ENCODE results near the gene MYCBP2.
A peak's percentile ranks its signal among the peaks of the same experiment; 100 is the strongest.

Gene MYCBP2

DNA sequence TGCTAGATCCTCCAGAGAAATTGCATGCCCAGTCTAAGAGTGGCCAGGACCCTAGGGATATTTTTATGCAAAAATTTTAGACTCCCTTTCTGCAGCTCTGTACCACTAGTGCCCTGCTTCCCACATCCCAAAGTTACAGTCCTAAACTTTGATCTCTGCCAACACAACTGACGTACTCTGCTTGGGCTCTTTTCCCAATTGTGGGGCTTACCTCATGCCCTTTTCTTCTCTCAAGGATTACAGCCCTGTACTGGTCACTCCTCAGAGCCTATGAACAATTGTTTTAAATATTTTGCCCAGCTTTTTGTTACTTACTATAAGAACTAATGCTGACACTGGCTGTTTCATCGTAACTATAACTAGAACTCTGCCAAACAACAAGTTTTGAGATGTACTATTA is 242.1 kb downstream of the MYCBP2 start:
- no peak for DNase-seq

DNA sequence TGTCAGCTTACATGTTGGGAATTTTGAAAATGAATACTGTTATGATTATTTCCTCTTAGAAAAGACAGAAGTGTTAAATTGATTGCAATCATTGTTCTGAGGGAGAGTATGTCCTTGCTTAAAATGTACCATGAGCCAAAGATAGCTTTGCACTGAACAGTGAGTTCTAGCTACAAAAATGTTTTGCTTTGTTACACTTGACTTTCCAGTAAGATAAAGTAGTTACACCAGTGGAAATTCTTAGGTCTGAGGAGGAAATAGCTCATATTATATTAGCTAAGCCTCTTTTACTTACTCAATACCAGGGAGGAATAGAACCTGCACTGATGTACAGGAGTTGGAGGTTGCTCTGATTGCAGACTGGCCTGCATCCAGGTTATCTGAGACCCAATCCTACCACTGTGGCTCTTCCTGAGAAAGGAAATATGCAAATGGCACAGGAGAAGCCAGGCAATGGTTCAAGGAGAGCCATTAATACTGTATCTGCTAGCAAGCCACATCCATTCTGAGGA is 246.9 kb downstream of the MYCBP2 start:
- no peak for DNase-seq

DNA sequence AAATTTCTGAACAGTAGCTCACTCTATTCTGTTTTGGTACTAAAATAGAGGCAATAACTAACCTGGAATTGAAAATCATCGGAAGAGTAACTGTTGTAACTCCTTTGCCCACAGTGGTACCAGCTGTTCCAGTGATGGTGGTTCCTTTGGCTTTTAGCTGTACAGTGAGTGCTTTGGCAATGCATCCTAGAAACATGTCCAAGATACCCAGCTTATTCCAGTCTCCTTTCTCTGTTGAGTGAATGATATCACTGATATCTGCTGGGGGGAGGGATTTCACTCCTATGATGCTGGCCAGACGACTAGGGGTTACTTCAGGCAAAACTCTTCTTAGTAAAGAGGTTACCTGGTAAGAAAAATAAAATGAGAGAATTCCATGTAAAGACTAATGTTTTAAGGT is 259.4 kb downstream of the MYCBP2 start:
- DNase-seq, result no peak

DNA sequence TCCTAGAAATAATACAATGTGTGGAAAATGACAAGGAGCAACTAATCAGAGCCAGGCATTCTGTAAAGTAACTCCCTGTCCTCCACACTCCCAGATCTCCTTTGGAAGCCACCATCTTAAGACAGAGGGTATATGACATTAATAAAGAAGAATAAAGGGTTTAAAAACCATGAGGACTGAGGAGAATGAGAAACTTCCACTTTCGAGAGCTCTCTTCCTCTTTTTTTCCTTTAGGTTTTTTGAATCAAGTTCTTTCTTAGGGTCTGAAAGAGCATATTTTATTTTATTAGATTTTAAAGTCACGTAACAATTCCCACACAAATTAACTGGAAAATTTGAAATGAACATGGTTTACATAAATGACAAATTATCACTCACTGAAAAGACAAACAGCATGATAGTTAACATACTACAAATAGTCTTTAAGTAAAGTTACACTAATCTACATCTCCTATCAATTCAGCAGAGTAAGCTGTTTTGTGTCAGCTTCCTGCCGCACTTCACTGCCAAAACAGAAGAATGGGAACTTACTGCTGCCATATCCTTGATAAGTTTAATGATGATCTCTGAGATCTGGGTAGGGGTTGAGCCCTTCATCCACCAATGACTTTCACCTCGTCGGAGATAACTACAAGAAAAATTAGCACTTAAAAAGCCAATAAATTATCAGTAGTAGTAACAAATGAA is 261.3 kb downstream of the MYCBP2 start:
- no peak for DNase-seq

DNA sequence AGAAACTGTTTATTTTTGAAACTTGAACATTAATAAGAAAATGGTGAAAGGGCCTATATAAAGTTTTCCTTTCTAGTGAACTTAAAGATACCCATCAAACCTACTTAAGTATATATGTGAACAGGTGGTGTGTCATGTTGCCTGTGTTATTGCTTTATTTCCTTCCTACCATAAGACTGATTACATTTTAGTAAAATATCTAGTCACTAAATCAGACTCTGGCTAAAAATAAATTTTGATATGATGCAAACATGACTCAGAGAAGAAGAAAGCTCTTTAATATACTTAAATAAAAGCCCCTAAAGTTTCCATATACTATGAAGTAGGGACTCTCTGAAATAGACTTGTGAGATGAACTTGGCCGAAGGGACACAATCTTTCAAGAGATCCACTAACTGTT is 264.8 kb downstream of the MYCBP2 start:
- DNase-seq, result no peak

DNA sequence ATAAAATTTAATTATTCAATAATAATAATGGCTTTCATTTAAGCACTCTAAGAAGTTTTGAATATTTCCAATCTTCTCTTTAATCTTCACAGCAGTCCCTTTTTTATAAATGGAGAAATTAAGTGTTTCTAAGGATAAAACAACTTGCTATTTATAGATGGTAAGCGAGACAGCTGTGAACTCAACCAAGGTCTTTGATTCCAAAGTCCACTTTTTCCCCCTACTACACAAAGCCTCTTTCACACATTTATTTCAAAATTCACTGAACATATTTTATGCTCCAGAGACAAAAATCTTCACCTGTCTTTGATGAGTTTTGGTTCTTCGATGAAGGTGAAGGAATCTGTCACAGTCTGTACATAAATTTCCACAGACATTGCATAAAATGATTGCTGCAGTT is 265.5 kb downstream of the MYCBP2 start:
- DNase-seq, result no peak

DNA sequence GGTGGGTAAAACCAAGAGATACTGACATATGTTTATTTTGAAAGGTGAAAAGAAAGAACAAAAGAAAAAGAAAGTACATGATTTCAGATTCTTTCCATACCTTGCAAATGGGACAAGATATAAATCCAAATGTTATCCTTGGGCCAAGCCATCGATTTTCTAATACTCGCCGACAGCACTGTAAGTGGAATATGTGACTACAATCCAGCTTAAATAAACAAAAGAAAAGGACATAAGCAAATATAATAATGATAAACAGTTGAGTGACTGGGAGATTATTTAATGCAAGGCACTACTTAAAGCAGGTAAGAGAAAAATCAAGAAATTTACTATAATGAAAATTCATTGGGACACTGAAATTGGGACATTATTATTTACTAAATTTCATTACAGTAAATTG is 270.0 kb downstream of the MYCBP2 start:
- no peak for DNase-seq

DNA sequence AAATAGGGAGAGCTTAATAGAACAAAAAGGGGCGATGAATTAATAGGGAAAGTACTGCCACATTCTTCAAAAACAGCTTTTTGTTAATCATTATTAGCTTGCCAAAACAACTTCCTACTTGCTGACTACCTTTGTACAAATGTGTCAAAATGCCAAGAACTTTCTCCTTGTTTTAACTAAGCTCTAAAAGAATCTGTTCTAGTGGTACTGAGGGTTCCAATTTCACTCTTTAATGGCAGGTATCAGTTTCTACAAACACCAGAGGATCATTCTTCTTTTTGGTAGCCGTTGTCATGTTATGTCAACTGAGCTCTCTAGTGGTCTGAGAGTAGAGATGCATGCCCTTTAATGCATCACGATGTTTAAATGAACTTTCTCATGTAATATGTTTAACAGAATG is 270.5 kb downstream of the MYCBP2 start:
- no peak for DNase-seq

DNA sequence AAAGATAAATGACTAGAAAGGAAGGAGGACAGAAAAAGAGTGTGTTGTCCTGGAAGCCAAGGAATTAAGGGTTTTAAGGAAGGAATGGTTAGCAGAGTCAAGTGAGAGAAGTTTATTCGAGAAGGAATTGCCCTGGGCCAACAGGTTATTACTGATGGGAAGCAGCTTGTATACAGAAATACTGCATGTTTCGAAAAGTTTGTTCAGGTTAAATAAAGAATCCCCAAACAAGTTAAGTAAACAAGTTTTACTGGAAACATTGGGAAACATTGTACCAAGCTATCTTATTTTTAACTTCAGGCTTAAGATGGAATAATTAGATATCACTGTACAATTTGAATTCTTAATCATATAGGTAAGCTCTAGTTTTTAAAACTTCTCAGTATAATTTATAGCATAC is 271.7 kb downstream of the MYCBP2 start:
- DNase-seq, result no peak

DNA sequence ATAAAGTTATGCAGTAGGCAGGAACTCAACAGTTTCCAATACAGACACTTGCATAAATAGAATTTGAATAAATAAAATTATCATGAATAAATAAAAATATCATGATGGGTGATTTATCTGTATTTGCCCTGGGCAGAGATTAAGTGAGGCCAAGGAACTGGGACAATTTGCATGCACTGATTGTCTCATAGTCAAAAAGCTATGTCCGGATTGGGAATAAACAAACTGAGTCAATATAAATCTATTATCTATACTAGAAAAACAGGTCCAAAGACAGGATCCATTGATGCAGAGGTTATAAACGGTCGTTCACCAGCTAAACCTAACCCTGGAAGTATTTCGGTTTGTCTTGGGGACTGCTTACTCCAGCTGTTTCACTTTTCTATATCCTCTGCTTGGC is 273.7 kb downstream of the MYCBP2 start:
- no peak for DNase-seq

DNA sequence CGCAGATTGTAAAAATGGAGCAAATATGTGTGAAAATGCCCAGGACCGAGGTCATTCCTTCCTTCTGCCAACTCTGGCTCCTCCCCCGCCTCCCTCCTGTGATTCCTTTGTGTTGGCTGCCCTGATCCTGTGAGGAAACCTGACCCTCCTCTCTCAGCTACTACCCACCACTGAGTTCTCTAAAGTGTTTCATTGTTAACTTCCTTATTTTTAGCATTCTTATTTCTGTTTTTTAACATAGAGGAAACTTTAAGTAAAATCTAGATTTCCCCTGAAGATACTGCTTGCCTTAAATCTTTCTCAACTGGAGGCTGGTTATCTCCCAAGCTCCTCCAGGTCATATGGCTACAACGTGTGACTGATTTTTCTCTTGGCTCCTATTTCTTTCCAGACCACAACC is 278.2 kb downstream of the MYCBP2 start:
- no peak for DNase-seq

DNA sequence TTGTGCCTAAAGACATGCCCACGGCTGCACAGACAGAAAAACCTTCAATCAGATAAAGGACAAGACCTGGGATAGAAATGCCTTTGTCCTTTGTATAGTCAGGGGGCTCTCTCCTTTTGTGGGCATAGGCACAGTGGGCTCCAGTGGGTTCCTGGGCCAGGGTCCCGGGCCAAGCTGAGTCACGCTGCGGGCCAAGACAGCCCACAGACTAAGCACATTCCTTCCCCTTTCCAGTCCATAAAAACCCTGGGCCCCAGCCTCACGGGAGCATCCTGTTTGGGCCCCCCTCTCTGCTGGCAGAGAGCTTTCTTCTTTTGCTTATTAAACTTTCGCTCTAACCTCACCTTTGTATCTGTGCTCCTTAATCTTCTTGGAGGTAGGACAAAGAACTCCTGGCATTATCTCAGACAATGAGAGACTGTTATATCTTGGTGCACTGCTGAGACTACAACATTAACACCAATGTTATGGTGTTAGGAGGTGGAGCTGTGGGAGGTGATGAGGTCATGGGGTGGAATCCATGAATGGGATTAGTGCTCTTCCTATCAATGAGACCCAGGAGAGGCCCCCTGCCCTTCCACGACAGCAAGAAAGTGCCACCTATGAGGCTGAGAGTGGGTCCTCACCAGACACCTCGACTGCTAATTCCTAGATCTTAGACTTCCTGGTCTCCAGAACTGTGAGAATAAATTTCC is 279.1 kb downstream of the MYCBP2 start:
- DNase-seq, result no peak

DNA sequence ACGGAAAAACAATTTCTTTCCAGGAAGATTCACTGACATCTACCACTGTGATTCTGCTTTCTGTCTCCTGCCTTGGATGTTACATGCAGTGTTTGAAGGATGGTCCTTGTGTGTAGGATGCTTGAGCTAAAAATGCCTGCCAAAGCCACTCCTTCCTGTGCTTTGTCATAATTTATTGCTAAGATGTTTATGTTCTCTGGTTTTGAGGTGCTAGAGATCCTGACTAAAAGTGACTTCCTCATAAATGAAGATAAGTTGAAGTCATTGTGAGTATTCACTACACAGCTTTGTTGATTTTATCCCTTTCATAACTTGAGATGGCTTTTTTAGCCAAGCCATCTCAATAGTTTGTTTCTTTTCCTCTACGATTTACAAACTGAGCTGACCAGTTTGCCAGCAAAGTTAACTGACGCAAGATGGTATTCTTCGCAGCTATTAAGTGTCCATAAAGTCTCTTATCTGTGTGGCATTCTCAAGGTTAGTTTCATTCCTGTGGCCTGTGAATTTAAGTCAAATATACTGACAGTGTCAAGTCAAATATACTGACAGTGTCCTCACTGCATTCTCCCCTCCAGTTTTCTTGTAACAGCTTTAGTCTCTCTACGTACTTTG is 284.2 kb downstream of the MYCBP2 start:
- DNase-seq, result no peak

DNA sequence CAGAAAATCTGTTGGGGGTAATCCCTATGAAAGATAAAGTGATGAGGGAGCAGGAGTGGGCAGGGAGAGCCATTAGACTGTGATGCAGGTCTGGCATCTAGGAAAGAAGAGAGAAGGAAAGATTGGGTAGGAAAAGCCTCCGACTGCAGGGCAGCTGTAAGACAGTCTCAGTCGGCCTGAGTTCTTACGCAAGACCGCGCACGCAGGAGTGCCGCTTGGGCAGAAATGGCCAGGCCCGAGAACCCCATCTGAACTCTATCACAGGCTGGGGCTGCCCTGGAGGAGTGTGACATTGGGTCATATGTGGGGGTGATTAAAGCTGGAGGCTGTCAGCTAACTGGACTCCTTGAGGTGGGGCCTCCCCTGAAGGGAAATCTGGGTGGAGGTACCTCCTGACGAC is 286.1 kb downstream of the MYCBP2 start:
- no peak for DNase-seq

DNA sequence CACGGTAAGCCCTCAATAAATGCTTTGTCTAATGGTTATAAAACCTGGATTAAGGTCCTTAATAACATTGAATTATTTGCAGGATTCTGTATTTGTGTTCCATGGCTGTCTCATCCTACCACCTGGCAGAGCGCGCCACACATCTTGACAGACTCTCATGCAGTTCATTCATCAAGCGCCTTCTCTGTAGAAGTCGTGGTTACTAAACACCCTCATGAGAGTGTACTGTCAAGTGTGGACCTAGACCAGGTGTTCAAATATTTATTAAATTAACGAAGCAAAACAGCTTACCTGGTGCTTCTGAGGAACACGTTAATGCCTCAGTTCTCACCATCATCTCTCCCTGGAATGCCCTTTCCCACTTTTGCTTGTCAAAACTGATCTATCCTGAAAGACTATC is 286.8 kb downstream of the MYCBP2 start:
- peak; percentile 5 for DNase-seq

DNA sequence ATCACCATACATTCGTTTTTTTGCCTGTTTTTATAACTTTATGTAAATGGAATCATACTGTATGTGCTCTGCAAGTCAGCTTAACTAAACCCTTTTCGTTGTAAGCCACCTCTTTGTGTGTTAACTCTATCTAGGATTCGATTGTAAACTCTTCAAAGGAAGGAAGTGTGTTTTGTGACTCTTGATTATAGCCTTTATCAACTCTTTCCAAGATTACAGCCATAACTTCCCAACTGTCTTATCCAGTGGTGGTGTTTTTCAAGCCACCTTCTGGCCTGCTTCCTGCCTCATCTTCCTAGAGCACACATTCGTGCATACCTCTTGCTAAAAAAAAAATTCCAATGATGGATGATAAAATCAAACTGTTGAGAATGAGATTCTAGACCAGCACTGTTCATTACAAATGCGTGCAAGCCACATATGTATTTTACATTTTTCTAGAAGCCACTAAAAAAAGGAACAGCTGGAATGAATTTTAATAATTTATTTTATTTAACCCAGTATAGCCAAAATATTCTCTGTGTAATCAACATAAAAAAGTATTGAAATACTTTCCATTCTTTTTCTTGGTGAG is 287.9 kb downstream of the MYCBP2 start:
- DNase-seq, result no peak

DNA sequence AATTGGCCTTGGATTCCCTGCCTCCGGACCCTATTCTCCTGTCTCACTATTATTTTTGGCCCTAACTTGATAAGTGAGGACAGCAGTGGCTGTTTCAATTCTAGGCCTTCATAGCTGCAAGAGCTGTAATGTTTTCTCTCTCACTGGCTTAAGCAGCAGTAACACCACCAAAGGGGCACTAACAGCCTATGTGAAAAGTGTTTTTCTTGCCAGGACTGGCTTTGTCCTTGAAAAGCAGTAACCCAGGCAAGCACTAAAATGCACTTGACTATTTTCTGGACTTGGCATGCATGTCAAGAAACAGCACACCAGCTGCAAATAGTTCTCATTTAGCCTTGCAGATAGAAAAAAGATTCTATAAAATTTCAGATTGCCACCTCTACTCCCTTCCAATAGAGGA is 290.6 kb downstream of the MYCBP2 start:
- DNase-seq, result no peak

DNA sequence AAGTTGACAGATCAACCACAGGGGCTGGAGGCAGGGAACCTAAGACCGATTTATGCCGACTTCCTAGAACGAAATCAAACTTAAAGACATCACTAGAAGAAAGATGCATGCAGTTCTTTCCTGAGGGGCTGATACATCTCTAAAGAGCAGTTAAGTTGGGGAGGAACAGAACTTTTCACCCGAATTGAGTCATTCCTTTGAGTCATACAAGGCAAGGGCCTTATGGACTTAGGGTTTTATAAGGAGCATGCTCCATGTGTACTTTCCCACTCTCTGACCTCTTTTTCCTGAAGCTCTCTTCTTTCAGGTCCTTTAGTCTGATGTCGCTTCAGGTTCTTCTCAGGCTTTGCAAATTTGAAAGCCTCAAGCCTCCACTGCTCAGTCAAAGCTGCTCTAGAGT is 292.0 kb downstream of the MYCBP2 start:
- DNase-seq, result no peak

DNA sequence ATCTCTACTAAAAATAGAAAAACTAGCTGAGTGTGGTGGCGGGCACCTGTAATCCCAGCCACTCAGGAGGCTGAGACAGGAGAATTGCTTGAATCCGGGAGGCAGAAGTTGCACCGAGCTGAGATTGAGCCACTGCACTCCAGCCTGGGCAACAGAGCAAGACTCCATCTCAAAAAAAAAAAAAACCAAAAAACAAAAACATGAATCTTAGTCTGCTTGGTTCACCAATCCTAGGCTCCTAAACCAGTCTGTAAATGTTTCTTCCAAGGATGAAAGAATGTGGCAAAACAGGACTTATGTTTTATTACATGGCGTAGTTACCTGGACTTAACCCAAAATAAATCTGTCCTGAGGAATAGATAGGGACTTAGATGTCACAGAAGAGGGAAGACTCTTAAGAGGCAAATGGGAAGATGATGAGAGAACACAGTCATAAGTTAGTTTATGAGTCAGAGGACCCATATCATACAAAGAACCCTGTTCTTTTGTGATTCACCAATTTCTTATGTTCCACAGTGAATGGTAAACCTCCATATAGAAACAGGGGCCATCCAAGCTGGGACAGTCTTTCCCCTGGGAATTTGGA is 293.1 kb downstream of the MYCBP2 start:
- no peak for DNase-seq

DNA sequence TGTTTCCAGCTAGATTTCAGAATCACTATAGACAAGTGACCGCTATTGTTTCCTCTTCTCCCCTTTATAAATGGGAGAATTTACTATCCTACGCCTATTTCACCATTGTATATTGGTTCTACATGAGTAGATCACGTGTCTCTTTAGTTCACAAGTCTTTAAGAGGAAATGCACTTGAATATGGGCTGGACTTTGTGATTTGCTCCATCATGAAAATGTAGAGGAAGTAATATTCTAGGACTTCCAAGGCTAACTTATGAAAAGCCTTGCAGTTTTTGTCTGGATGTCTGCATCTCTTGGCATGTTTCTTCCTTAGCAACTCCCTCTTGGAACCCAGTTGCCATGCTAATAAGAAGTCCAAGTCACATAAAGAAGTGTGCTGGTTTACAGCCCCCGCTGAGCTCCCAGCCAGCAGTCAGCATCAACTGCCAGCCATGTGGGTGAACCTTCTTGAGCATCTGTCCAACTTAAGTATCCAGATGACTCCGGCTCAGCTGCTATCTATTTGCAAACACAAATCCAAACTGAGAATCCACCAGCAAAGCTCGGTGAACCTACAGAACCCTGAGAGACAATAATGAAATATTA is 295.1 kb downstream of the MYCBP2 start:
- DNase-seq, result no peak

DNA sequence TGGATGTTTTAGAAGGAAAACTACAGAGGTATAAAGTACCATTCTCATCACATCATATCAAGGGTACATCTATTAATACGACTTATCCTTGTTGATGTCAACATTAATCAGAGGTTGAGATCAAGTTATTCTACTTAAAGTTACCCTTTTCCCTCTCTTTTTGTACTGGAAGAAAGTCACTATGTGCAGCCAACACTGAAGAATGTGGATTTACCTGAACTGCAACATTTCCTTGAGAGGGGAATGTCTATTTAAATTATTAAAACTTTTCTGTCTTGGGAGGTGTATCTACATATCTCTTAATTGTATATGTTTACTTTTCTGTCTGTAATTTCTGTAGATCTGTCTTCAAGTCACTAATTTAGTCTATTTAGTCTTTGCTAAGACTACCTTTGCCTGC is 297.5 kb downstream of the MYCBP2 start:
- DNase-seq, result no peak

DNA sequence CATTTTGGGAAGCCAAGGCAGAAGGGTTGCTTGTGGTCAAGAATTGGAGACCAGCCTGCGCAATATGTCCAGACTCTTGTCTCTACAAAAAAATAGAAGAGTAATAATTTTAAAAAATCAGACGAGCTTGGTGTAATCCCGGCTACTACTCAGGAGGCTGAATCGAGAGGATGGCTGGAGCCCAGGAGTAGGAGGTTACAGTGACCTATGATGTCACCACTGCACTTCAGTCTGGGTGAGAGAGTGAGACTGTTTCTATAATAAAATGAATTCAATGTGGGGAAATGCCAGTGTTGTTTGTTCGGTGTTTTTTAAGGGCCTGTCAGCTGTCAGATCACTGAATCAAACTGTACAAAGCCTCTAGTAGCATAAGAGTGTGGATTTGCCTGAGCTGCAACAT is 298.7 kb downstream of the MYCBP2 start:
- DNase-seq, result no peak
